ENCODE measurements around the gene HS2ST1. TPM values are rescaled to one million over a fixed set of nuclear protein-coding genes. Genes with fewer than 3 reads are reported as not detected.

The HS2ST1 gene
- total and polyA plus RNA-seq, 12 donors: 2.4 to 21.4 (median 13.6) TPM

DNA sequence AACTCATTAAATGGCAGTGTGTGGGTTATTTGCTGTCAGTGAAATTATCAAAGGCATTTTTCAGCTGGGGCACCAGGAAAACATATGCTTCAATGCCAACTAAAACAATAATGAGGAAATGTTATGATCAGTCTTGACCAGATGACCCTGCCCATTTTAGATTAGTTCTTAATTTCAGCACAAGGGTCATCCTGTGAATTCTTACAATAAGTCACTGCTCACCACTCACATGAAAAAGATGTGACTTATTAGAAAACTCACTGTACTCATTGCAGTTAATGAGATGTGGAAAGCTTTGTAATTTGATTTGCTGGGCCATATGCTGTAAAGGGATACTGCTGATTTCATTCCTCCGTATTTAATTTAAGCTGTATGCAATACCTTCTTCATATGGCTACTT, 235.7 kb downstream of the HS2ST1 start:
- DNase-seq (no peak), ATAC-seq (no peak)
- Histone ChIP-seq H3K4me3 (no peak overlapping the region), H3K9me3 (no peaks in the 10 kb centered on the region), H3K27me3 (no peaks in the 10 kb centered on the region), H3K27ac (peak overlapping the region in 2 of 10 donors; percentile 14 to 41), H3K36me3 (no peaks in the 10 kb centered on the region), H3K4me1 (peaks cover 2 to 44% (median 23%) of the 10 kb centered on the region in 9 donors)
- 82 to 92% methylated on average over 1 of the region's 1 CpG for WGBS, 2 donors
- TF ChIP-seq, protein P1, sequence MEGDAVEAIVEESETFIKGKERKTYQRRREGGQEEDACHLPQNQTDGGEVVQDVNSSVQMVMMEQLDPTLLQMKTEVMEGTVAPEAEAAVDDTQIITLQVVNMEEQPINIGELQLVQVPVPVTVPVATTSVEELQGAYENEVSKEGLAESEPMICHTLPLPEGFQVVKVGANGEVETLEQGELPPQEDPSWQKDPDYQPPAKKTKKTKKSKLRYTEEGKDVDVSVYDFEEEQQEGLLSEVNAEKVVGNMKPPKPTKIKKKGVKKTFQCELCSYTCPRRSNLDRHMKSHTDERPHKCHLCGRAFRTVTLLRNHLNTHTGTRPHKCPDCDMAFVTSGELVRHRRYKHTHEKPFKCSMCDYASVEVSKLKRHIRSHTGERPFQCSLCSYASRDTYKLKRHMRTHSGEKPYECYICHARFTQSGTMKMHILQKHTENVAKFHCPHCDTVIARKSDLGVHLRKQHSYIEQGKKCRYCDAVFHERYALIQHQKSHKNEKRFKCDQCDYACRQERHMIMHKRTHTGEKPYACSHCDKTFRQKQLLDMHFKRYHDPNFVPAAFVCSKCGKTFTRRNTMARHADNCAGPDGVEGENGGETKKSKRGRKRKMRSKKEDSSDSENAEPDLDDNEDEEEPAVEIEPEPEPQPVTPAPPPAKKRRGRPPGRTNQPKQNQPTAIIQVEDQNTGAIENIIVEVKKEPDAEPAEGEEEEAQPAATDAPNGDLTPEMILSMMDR (IDR thresholded peaks at IDR 0.05): no peak
- intact Hi-C loops (cut with DNase I): loop anchor here in 5 of 10 donors (5.0 to 10.0 kb wide), 7 partner anchors 125 to 915 kb away; no protein-coding TSS in a partner anchor

DNA sequence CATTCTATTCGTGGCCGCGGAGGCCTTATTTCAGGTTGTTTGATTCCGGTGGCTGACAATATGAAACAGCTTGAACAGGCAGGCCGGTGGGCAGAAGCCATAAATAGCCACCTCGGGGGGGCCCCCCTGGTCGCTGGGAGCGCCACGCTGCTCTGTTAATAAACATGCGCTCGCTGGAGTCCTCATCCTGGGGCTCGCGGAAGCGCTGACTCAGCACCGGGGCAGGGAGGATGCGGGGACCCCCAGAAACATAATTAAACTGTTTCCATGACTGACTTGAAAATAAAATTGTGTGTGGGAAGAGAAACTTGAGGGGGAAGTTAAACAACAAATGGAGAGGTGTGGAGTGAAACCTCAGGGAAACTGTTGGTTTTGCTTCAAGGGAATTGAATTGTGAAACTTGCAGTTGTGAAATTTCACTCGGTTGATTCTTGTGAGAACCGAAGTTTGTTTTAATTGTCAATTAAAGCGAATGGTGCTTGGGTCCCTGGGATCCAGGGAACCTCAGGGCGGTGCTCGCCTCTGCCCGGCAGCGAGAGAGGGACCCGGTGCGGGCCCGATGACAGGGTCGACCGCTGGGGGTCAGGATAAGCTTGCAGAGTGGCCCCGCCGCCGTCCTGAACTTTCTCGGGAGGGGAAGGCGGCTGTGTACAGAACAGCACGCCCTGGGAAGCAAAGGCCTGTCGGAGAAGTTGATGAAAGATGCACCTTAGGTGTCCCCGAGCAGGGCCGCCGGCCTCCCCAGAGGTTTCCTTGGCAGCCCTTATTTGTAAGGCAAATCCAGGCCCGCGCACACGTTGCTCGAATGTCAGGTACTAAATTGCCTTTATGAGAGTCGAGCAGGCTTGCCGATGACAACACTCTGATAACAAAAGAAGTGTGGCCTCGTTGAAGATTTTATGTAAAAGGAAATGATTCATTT, 237.3 kb downstream of the HS2ST1 start:
- Histone ChIP-seq H3K4me1 (peaks cover 2 to 44% (median 23%) of the 10 kb centered on the region in 9 donors), H3K27ac (peak overlapping the region in 9 of 10 donors; percentile 3 to 71 (median 59)), H3K36me3 (no peaks in the 10 kb centered on the region), H3K9me3 (no peaks in the 10 kb centered on the region), H3K4me3 (peak overlapping the region; percentile 6 to 45 (median 38)), H3K27me3 (no peaks in the 10 kb centered on the region)
- TF ChIP-seq, protein P1 (IDR thresholded peaks at IDR 0.05): peak in 8 of 9 donors; percentile 43 to 79 (median 64)
- peak; percentile 78 to 80 for DNase-seq
- intact Hi-C loops (cut with DNase I): loop anchor here in 5 of 10 donors (5.0 to 10.0 kb wide), 7 partner anchors 123 to 913 kb away; no protein-coding TSS in a partner anchor
- peak; percentile 90 to 97 (median 94) for ATAC-seq
- WGBS, 2 donors: 8 to 11% methylated on average over 45 of the region's 45 CpGs

DNA sequence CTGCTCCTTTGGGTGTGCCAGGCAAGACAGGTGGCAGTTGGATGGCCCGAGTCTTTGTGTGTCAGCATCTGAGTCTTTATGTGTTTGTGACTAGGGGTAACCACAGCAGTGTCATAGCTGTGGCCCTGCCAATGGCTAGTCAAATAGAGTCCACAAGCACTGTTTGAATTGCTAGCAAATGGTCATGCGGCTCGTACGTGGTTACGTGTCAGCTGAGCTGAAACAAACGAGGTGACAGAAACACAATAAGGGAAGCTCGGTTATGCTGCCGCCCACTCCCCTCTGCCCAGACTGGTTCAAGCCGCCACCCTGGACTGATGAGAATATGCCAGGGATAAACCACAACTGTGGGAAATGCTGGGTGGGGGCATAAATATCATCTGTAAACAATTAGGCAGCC, 239.9 kb downstream of the HS2ST1 start:
- DNase-seq (no peak), ATAC-seq (no peak)
- WGBS, 2 donors: 91 to 92% methylated on average over 9 of the region's 9 CpGs
- TF ChIP-seq, protein P1 (IDR thresholded peaks at IDR 0.05): no peak
- no peak overlapping the region for H3K27ac ChIP-seq
- no peaks in the 10 kb centered on the region for H3K27me3 ChIP-seq
- H3K4me3 ChIP-seq: no peak overlapping the region
- intact Hi-C loops (cut with DNase I): loop anchor here in 5 of 10 donors (5.0 to 10.0 kb wide), 7 partner anchors 120 to 910 kb away; no protein-coding TSS in a partner anchor
- no peaks in the 10 kb centered on the region for H3K9me3 ChIP-seq
- peaks cover 2 to 33% (median 17%) of the 10 kb centered on the region in 9 donors for H3K4me1 ChIP-seq
- H3K36me3 ChIP-seq: no peaks in the 10 kb centered on the region

DNA sequence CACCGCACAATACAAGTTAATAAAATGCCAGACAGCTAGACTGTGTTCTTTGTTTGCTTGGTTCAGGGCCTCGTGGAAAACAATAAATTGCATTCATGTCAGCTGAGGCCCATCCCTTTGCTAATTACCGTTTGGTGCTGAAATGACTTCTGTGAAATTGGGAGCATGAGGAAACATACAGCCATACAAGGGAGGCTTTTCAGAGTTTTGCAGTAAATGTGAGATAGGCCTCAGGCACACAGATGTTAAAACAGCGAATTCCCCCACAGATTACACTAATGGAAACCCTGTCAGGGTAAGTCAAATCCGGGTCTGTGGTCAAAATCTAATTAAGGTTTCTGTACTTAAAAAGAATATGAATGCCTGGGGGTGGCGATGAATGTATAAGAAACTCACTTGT, 240.7 kb downstream of the HS2ST1 start:
- Histone ChIP-seq H3K4me3 (no peak overlapping the region), H3K4me1 (peaks cover 0 to 26% (median 11%) of the 10 kb centered on the region in 9 donors), H3K27me3 (no peaks in the 10 kb centered on the region), H3K27ac (no peak overlapping the region), H3K9me3 (no peaks in the 10 kb centered on the region), H3K36me3 (no peaks in the 10 kb centered on the region)
- TF ChIP-seq, protein P1 (IDR thresholded peaks at IDR 0.05): no peak
- ATAC-seq: no peak
- intact Hi-C loops (cut with DNase I): loop anchor here in 2 of 10 donors (10.0 kb wide), 3 partner anchors 120 to 910 kb away; no protein-coding TSS in a partner anchor
- DNase-seq: no peak
- 79 to 81% methylated on average over 6 of the region's 6 CpGs for WGBS, 2 donors

Measured in heart right ventricle (tissue), 16 donors.